LoVo (cell line): ENCODE data around the gene ZYX.
"Not testable (repeated sequence)": the region's sequence is repeated elsewhere in the genome, so short reads cannot be mapped to it uniquely, and the experiment has no call there.

Experiments used
- DNase-seq: peaks from one replicate; pipeline ENCODE4 v3.0.0-alpha.2; 2016; ENCODE audit warnings: low spot score

ZYX gene

GRCh38 chr7:143417734-143418383 lies 36.7 kb downstream of the ZYX start:
- DNase-seq = no peak

GRCh38 chr7:143418681-143419458 lies 37.7 kb downstream of the ZYX start:
- no peak for DNase-seq

- peak; percentile 45 for DNase-seq
Observed at GRCh38 chr7:143419880-143420279, 38.7 kb downstream of the ZYX start.

DNA sequence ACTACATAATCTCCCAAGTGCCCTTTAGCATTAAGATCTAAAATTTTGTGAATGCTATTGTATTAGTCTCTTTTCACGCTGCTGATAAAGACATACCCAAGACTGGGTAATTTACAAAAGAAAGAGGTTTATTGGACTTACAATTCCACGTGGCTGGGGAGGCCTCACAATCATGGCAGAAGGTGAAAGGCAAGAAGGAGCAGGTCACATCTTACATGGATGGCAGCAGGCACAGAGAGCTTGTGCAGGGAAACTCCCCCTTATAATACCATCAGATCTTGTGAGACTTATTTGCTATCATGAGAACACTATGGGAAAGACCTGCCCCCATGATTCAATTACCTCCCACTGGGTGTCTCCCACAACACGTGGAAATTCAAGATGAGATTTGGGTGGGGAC lies 39.5 kb downstream of the ZYX start:
- not testable (repeated sequence) for DNase-seq

- DNase-seq = no peak
Observed at GRCh38 chr7:143422033-143422432, 40.9 kb downstream of the ZYX start.

DNA sequence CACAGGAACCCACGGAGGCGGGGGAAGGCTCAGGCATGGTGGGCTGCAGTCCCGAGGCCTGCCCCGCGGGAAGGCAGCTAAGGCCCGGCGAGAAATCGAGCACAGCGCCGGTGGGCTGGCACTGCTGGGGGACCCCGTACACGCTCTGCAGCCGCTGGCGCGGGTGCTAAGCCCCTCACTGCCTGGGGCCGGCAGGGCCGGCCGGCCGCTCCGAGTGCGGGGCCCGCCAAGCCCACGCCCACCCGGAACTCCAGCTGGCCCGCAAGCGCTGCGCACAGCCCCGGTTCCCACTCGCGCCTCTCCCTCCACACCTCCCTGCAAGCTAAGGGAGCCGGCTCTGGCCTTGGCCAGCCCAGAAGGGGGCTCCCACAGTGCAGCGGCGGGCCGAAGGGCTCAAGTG lies 43.3 kb downstream of the ZYX start:
- DNase-seq = not testable (repeated sequence)

DNA sequence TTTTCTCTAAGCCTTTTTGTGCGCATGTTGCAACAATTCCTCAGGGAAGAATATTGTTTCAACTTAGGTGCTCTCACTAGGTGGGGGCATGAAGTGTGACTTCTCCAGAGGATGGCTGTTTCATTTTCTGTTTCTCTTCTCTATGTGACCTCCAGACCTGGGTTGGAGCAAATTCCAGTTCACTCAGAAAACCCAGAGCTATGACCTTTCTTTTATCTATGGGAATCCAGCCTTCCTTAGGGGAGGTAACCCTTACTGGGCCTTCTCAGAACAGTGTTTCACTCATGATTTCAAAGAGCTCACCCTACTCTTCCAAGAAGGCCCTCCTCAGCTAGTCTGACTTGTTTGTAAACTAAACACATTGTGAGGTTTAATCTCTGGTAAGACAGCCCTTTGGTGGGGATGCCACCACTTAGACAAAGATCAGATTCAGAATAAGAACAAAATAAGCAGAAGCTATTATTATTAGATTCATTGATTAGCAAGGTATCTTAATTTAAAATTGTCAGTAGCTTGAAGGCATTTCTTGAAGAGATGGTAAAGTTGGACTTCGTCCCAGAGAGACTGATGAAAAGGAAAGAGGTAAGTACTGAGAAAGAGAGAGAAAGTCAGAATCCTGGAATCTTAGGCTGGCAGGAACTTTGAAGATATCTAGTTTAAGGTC lies 45.5 kb downstream of the ZYX start:
- DNase-seq = no peak

GRCh38 chr7:143429770-143430698 lies 48.9 kb downstream of the ZYX start:
- DNase-seq = no peak

DNA sequence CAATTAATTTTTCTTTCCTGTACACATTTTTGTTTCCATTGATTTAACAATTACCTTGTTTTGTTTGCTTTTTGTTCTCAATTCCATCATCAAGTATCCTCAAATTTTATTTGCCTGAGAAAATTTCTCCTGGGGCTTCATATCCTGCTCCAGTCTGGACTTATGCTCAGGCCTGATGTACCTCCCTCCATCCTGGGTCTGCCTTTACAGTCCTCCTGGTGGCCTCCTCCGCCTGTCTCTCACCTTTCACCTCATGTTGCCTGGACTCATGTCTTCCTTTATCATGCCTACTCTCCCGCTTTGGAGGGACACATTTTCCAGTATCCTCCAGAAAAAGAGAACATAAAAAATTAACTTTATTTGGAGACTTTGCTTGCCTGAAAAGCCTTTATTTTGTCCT lies 50.0 kb downstream of the ZYX start:
- no peak for DNase-seq

- DNase-seq = no peak
Observed at GRCh38 chr7:143433759-143434158, 52.6 kb downstream of the ZYX start.

DNA sequence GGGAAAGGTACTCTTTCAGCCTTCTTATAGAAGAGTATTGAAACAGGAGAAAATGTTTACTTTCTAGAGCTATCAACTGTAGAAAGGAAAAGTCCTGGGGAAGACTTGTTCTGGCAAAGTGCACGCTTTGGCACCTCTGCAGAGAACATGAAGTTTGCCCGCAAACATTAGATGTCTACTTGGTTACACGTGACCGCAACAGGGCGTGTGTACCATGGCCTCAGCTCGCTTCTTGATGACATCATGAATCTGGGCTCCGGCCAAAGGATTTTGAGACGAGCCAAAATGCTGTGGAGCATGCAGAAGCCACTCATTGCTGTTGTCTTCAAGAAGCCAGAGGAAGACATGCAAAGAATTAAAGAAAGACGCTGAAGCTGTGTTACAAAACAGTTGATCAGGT lies 53.5 kb downstream of the ZYX start:
- DNase-seq = peak; percentile 68

DNA sequence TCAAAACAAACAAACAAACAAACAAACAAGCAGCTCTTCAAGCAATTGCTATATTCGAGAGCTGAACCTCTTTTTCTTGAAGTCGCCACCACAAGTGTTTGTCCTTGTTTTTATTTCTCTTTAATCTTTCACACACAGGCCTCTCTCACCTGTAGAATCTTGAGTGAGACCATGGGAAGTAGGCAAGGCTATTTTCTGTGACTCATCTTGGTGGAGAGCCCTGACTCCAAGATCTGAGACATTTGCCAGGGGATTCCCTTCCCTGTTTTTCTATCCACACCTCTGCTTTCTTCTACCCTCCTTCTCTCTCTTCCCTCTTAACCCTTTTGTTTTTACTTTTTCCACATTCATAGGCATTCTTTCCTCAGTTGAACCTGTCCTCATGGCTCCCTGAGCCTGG lies 54.1 kb downstream of the ZYX start:
- peak; percentile 42 for DNase-seq

- DNase-seq = no peak
Observed at GRCh38 chr7:143436325-143436946, 55.3 kb downstream of the ZYX start.

- no peak for DNase-seq
Observed at GRCh38 chr7:143437578-143437977, 56.4 kb downstream of the ZYX start.

GRCh38 chr7:143439866-143440265 lies 58.7 kb downstream of the ZYX start:
- no peak for DNase-seq
